ENCODE results near the gene KRT1.

The KRT1 gene

DNA sequence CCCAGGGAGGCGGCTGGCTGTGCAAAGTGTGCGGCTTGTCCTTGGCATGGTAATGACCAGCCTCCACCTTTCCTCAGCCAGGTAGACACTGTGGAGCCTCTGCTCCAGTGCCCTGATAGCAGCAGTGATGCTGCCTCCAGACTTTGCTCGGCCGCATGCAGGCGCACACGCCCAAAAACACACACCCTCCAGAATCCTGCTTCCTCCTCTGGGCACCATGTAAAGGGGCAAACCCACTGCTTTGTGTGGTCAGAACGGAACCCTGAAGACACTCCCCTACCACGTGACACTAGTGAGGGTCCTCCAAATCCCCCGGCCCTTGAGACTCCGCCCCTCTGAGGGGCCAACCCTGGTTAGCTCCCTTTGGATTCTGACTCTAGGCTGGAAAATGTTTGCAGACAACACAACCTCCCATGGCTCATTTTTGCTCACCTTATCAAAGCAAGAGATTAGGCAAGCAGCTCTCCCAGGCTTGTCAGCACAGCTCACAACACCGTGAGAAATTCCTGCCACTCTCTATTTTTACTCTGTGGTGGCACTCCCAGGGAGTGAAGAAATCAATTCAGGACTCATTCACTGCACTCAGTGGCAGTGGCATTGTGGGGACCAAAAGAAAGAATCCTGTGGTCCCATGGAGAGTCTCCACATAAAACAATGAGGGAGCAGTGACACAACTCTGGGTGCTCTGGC, 18.6 kb upstream of the KRT1 start:
- DNase-seq, result no peak

- no peak for DNase-seq
Observed at GRCh38 chr12:52697058-52697582, 16.9 kb upstream of the KRT1 start.

DNA sequence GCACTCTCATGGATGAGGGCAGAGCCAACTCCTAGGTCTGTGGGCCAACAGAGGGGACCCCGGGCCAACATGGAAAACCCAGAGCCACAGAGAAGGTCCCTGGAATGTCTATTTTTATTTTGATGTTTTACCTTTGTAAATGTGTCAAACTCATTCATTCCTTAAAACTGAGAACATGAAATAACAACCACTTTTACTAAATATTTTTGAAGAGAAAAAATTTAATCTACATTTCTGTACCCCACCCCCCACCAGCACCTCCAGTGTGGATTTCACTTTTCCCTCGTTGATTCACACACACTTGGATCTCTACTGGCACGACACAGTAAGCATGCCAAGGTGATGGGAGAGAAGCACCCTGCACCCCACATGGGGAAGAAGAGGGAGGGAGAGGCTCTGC, 16.4 kb upstream of the KRT1 start:
- DNase-seq, result no peak

DNA sequence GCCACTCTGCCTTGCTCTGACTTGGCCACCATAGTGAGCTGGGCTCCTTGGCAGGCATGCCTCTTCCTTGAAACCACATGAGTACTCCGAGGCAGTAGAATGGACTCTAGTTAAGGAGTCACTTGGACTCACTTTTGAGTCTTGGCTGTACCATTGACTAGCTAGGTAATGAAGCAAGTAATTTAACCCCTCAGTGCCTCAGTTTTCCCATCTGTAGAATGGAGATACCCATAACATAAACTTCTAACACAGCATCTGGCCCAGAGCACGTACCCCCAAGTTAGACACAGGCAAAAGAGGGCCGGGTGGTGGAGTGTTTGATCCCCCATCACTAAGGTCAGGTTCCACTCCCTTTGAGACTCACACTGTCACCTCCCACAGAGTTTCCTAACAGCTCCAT, 14.8 kb upstream of the KRT1 start:
- DNase-seq, result no peak

DNA sequence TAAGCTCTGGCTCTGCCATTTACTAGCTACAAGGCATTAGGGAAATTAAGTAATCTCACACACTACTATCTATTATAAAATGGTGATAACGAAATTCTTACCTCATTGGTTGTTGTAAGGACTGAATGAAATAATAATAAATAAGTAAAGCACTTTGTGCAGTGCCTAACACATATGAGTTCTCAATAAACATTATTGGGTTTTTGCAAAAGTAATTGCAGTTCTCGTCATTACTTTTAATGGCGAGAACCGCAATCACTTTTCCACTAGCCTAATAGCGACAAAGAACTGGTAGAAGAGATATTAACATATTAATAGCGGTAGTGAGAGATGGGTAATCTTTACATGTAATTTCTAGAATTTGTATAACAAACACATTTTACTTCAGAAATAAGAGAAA, 13.9 kb upstream of the KRT1 start:
- DNase-seq, result no peak

DNA sequence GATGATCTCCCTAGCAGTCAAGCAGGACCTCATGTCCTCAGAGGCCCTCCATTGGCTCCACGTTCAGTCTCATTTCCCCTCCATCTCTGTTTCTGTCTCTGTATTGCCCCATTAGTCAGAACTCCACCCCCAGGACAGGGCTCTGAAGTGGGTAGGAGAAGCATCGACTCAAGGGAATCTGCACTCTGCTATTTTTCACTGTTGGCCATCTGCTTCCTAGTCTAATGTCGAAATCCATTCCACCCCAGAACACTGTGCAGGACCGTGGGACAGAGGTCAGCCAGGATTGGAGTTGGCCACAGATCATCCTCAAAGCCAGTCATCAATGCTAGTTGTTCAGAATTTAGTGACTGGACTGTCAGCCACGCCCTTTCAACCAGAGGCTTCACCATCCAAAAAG, 13.1 kb upstream of the KRT1 start:
- no peak for DNase-seq

DNA sequence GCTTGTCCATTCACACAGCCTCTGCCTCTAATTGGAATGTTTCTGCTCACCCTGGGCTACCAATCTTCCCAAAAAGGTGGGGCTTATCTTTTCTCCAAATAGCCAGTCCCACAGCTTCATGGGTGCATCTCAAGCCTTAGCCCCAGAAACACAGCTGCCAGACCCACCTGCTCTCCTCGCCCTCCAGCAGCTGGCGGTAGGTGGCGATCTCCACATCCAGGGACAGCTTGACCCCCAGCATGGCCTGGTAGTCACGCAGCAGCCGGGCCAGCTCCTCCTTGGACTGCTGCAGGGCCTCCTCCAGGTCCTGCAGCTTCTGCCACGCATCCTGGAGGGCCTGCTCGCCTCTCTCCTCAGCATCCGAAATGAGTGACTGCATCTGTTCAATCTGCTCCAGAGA, 12.0 kb upstream of the KRT1 start:
- DNase-seq, result no peak

DNA sequence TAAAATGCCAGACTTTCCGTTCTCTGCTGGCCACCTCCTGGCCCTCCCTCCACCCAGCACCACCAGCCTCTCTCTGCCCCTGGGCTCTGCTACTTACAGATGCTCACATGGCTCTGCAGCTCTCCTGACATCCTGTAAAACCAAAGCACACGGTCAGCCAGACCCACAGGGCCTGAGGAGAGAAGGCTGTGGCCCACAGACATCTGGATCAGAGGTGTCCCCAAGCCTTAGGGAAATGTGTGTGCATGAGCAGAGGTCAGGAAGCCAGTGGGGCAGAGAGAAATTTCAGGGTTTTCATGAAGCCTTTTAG, 11.6 kb upstream of the KRT1 start:
- DNase-seq, result no peak

- DNase-seq, result peak; percentile 49
Observed at GRCh38 chr12:52691076-52691840, 11.1 kb upstream of the KRT1 start.

GRCh38 chr12:52690351-52691075, 10.3 kb upstream of the KRT1 start:
- no peak for DNase-seq

- DNase-seq, result no peak
Observed at GRCh38 chr12:52689936-52690335, 9.7 kb upstream of the KRT1 start.

DNA sequence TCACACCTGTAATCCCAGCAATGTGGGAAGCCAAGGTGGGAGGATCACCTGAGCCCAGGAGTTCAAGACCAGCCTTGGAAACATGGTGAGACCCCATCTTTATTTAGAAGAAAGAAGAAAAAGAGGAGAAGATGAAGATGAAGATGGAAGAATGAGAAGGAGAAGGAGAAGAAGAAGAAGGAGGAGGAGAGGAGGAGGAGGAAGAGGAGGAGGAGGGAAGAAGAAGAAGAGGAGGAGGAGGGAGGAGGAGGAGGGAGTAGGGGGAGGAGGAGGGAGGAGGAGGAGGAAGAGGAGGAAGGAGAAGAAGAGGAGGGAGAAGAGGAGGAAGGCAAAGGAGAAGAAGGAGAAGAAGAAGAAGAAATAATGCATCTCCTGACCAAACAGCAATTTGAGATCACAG, 9.0 kb upstream of the KRT1 start:
- no peak for DNase-seq

GRCh38 chr12:52688481-52688880, 8.3 kb upstream of the KRT1 start:
- no peak for DNase-seq

- DNase-seq, result no peak
Observed at GRCh38 chr12:52687497-52688385, 7.5 kb upstream of the KRT1 start.

DNA sequence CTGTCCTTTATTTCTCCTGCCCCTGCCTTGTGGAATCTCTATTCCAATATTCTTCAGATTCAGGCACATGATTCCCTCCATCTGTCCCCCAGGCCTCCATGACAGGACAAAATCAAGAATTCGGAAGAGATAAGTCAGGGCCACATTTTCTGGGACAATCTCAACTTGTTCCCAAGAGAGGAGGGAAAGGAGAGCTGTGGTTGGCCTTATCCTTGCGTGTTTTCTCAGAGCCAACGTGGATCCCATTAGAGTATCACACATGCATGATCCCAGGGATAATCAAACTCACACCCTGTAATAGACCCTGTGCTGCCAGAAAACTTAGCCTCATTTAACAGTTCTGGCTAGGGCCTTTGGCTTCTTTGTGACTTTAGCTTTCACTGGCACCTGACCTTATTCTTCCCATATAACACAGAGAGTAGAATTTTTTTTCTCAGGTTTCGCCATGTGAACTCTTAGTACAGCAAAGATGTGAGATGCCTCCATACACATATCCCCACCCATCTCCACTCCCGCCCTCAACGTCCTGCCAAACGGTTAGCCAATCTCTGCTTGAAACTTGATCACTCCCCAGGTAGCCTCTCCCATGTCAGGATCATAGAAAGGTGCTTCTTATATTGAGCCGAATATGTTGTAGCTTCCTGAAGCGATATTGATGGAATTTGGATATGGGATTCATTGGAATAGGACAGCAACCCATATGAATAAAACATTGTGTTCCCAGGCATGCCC, 6.7 kb upstream of the KRT1 start:
- DNase-seq, result no peak

GRCh38 chr12:52686063-52686462, 5.9 kb upstream of the KRT1 start:
- no peak for DNase-seq

GRCh38 chr12:52685406-52685890, 5.2 kb upstream of the KRT1 start:
- no peak for DNase-seq

- DNase-seq, result no peak
Observed at GRCh38 chr12:52684431-52684830, 4.2 kb upstream of the KRT1 start.

DNA sequence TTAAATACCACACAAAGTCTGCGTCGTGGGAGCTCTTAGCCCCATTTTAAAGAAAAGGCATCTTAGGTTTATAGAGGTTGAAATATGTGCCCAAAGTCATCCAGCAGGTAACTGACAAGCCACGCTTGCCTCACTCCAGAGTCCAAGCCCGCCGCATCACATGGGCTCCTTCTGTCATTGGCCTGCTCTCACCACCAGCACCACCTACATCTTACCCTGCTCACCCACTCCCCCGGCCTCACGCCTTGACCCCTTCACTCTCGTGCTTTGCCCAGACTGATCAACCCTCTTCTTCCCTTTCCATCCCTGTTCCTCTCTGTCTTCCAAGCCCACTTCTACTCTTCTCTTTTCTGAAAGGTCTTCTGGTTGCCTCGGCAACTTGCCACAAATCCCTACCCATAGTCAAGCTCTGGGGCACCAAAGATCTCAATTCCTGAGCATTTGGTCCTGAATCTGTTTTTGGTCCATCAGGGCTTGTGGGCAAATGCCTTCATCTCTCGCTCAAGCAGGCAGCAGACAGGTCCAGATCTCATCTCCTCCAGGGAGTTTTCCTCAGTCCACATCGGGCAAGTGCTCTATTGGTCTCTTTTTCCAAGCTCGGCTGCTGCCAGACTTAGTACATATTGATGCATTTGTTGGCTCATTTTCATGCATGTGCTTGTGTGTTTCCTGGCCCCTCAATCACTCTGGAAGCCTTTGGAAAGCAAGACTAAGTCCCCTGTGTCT, 3.5 kb upstream of the KRT1 start:
- no peak for DNase-seq

GRCh38 chr12:52682938-52683574, 2.8 kb upstream of the KRT1 start:
- no peak for DNase-seq

GRCh38 chr12:52682381-52682660, 2.1 kb upstream of the KRT1 start:
- DNase-seq, result no peak
